Stimulated activated CD8-positive, alpha-beta memory T cell treated with anti-CD3 and anti-CD28 coated beads, Interleukin-15, amount 100 ng/mL, for 24 hours (primary cell): ENCODE data around the gene GGNBP2.

ENCODE experiments used
- DNase-seq: peaks from one replicate; pipeline ENCODE4 v3.0.0-alpha.2; 2020; ENCODE audit warnings: low read depth

The GGNBP2 gene

DNA sequence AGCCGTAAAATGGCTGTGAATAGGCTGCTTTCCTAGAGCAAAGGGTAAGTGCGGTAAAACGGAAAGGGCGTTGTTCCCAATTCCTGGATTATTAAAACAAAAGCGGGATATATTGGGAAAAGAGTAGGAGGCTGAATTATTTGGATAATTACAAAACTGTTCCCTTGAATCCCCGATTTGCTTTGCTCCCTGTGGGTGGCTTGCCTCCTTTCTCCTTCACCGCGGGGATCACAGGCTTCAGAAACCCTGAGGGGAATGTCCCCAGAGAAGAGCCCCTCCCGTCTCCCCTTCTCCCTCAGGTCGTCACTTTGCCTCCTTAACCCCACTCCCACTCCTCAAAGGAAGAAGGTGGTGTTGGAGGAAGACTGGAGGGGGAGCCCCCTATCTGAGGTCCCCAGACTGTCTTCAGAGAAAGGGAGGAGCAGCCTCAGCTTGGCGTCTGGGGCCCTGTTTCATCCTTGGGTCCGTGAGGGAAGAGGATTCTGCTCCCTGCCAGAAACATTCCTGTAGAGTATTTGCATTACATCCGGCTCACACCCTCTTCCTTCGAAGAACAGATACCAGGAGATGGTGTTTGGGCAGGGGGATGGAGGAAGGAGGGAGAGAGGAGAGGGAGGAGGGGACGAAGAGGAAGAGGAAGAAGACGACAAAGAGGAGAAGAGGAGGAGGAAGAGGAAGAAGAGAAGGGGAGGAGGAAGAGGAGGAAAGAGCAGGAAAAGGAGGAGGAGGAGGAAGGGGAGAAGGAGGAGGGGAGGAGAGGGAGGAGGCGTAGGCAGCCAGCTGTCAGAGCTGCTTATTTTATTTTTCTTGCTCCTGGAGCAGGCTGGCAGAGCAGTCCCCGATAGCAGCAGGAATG is 88.4 kb downstream of the GGNBP2 start:
- DNase-seq, result no peak
